ENCODE results near the gene TCF15. TPM values are rescaled to one million over a fixed set of nuclear protein-coding genes. Genes with fewer than 3 reads are reported as not detected.
"Not testable (repeated sequence)": the region's sequence is repeated elsewhere in the genome, so short reads cannot be mapped to it uniquely, and the experiment has no call there.

Gene TCF15
- total RNA-seq, 1 donor from 2014 or later, result 0.50 TPM

- no peak for TF ChIP-seq CTCF (IDR thresholded peaks at IDR 0.05)
- no peak overlapping the region for H3K27ac Mint-ChIP-seq (ENCODE audit: unreplicated experiment)
- peaks cover 11% of the 10 kb centered on the region for H3K4me1 Mint-ChIP-seq (ENCODE audit: low read depth)
- H3K9me3 Mint-ChIP-seq (ENCODE audit: low read depth), result no peaks in the 10 kb centered on the region
- no peak for DNase-seq (ENCODE audit: low spot score)
- no peaks in the 10 kb centered on the region for H3K27me3 Mint-ChIP-seq (ENCODE audit: low read depth)
- no peak overlapping the region for H3K4me3 Mint-ChIP-seq (ENCODE audit: unreplicated experiment)
- peaks cover 14% of the 10 kb centered on the region for H3K36me3 Mint-ChIP-seq (ENCODE audit: low read depth)
These were observed 34.7 kb upstream of the TCF15 start for GRCh38 chr20:644692-645317.

GRCh38 chr20:642398-643174, 32.5 kb upstream of the TCF15 start:
- TF ChIP-seq CTCF (IDR thresholded peaks at IDR 0.05), result no peak
- Mint-ChIP-seq H3K27me3 (ENCODE audit: low read depth) (no peaks in the 10 kb centered on the region), H3K4me3 (ENCODE audit: unreplicated experiment) (peak overlapping the region; percentile 31), H3K4me1 (ENCODE audit: low read depth) (peaks cover 11% of the 10 kb centered on the region), H3K36me3 (ENCODE audit: low read depth) (no peaks in the 10 kb centered on the region), H3K27ac (ENCODE audit: unreplicated experiment) (no peak overlapping the region), H3K9me3 (ENCODE audit: low read depth) (no peaks in the 10 kb centered on the region)
- no peak for DNase-seq (ENCODE audit: low spot score)

GRCh38 chr20:642013-642397, 31.9 kb upstream of the TCF15 start:
- not testable (repeated sequence) for H3K4me3 Mint-ChIP-seq (ENCODE audit: unreplicated experiment); H3K36me3 Mint-ChIP-seq (ENCODE audit: low read depth); H3K27me3 Mint-ChIP-seq (ENCODE audit: low read depth); H3K9me3 Mint-ChIP-seq (ENCODE audit: low read depth); H3K27ac Mint-ChIP-seq (ENCODE audit: unreplicated experiment); DNase-seq (ENCODE audit: low spot score)
- H3K4me1 Mint-ChIP-seq (ENCODE audit: low read depth), result peaks cover 11% of the 10 kb centered on the region

GRCh38 chr20:641516-641875, 31.4 kb upstream of the TCF15 start:
- H3K36me3 Mint-ChIP-seq (ENCODE audit: low read depth), result no peaks in the 10 kb centered on the region
- H3K27ac Mint-ChIP-seq (ENCODE audit: unreplicated experiment), result no peak overlapping the region
- no peak for DNase-seq (ENCODE audit: low spot score)
- TF ChIP-seq CTCF (IDR thresholded peaks at IDR 0.05), result no peak
- H3K9me3 Mint-ChIP-seq (ENCODE audit: low read depth), result no peaks in the 10 kb centered on the region
- peak overlapping the region; percentile 42 for H3K4me3 Mint-ChIP-seq (ENCODE audit: unreplicated experiment)
- H3K4me1 Mint-ChIP-seq (ENCODE audit: low read depth), result peaks cover 11% of the 10 kb centered on the region
- no peaks in the 10 kb centered on the region for H3K27me3 Mint-ChIP-seq (ENCODE audit: low read depth)

GRCh38 chr20:640674-641515, 30.8 kb upstream of the TCF15 start:
- Mint-ChIP-seq H3K27me3 (ENCODE audit: low read depth) (no peaks in the 10 kb centered on the region), H3K4me1 (ENCODE audit: low read depth) (peaks cover 9% of the 10 kb centered on the region), H3K9me3 (ENCODE audit: low read depth) (no peaks in the 10 kb centered on the region), H3K4me3 (ENCODE audit: unreplicated experiment) (peak overlapping the region; percentile 42), H3K27ac (ENCODE audit: unreplicated experiment) (no peak overlapping the region), H3K36me3 (ENCODE audit: low read depth) (no peaks in the 10 kb centered on the region)
- DNase-seq (ENCODE audit: low spot score), result no peak
- no peak for TF ChIP-seq CTCF (IDR thresholded peaks at IDR 0.05)

Measured in chondrocyte (in vitro differentiated cells).